Esophagus (tissue), 2 donors: Measurements from ENCODE around the gene ADAR. TPM values are rescaled to one million over a fixed set of nuclear protein-coding genes. Genes with fewer than 3 reads are reported as not detected.
A peak's percentile ranks its signal among the peaks of the same experiment; 100 is the strongest.

Experiments
- H3K27ac ChIP-seq, 2 donors: one replicate each; pipeline ENCODE4 v1.5.1; 2013; ENCODE audit warnings: low read depth in 2 of 2, mild to moderate bottlenecking in 2 of 2, inconsistent platforms in 1 of 2, low read length in 1 of 2, moderate library complexity in 1 of 2
- H3K27me3 ChIP-seq, 2 donors: one replicate each; pipeline ENCODE4 v1.6.1; 2013; ENCODE audit warnings: low read length in 2 of 2, control low read depth in 1 of 2, mild to moderate bottlenecking in 1 of 2; ENCODE audit not compliant: insufficient read depth in 2 of 2, control insufficient read depth in 1 of 2
- H3K36me3 ChIP-seq, 2 donors: one replicate each; pipeline ENCODE4 v1.6.1; 2013; ENCODE audit warnings: low read length in 1 of 2; ENCODE audit not compliant: control insufficient read depth in 2 of 2, insufficient read depth in 2 of 2
- H3K4me1 ChIP-seq, 2 donors: one replicate each; pipeline ENCODE4 v1.6.1; 2013; ENCODE audit warnings: low read length in 1 of 2; ENCODE audit not compliant: control insufficient read depth in 2 of 2, insufficient read depth in 2 of 2
- H3K4me3 ChIP-seq, 2 donors: one replicate each; pipeline ENCODE4 v1.5.1; 2013; ENCODE audit warnings: low read length in 2 of 2, mild to moderate bottlenecking in 2 of 2, low read depth in 1 of 2, moderate library complexity in 1 of 2
- H3K9me3 ChIP-seq, 2 donors: one replicate each; pipeline ENCODE4 v1.6.1; 2013; ENCODE audit warnings: mild to moderate bottlenecking in 2 of 2, low read depth in 1 of 2, low read length in 1 of 2, moderate library complexity in 1 of 2; ENCODE audit not compliant: control insufficient read depth in 2 of 2, insufficient read depth in 1 of 2
- WGBS, 2 donors: extraction: QIAGEN DNeasy Blood & Tissue Kit; methylation state at CpG; one replicate each; pipeline ENCODE4 v1.1.7; 2013; 5-methylcytosine and 5-hydroxymethylcytosine counted together
- polyA plus RNA-seq, 2 donors: library from polyadenylated mRNA; stranded (reverse); fragments of 200-250 nt; gene quantifications; one replicate each; pipeline ENCODE4 v1.2.3, GENCODE V29; 2013
- donor health status: healthy with polysubstance abuse.
- donor health status: Bipolar disorder and iron deficiency.

Gene ADAR
- polyA plus RNA-seq, 2 donors = 13.8 to 19.9 TPM

DNA sequence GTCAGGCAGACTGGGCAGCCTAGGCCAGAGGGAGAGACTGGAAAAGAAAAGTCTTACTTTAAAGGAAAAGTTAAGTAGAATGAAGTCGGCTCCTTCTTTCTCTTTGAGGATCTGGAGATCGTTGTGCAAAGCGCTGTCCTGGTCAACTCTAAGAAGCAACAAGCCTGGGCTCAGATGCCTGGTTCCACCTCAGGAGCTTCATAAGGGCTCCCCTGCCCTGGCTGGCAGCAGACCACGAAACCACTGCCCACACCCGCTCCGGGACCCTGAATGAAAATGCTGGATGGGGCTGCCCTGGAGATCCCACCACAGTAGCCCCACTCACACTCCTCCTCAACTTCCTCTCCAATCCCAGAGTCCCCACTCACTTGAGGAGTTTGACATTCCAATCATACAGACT, 56.0 kb downstream of the ADAR start:
- Histone ChIP-seq H3K4me3 (no peak overlapping the region), H3K4me1 (peaks cover 6 to 12% of the 10 kb centered on the region in 2 donors), H3K27me3 (no peaks in the 10 kb centered on the region), H3K9me3 (no peaks in the 10 kb centered on the region), H3K27ac (peak overlapping the region; percentile 53 to 79), H3K36me3 (peaks cover 42 to 53% of the 10 kb centered on the region in 2 donors)
- 86 to 92% methylated on average over 6 of the region's 6 CpGs for WGBS, 2 donors

DNA sequence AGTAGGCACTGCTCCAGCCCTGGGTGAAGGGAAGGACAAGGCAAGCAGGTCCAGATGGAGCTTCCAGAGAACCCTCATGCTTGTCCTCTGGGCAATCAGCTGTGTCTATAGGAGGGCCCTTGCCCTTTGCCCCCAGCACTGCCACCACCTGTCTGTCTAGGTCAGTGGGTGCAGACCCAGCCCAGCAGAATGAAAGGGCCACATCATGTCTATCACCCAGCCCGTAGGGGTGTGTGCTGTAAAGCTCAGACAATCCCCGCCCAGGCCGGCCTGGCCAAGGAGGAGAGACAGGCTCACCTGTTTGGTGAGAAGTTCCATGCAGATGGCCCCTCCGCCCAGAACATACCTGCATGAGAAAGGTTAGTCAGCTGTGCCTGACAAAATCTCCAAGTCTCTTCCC, 56.5 kb downstream of the ADAR start:
- H3K4me1 ChIP-seq = peaks cover 6 to 11% of the 10 kb centered on the region in 2 donors
- H3K36me3 ChIP-seq = peaks cover 42 to 53% of the 10 kb centered on the region in 2 donors
- no peaks in the 10 kb centered on the region for H3K9me3 ChIP-seq
- no peak overlapping the region for H3K4me3 ChIP-seq
- no peaks in the 10 kb centered on the region for H3K27me3 ChIP-seq
- H3K27ac ChIP-seq = peak overlapping the region; percentile 20 to 79
- WGBS, 2 donors = 61 to 76% methylated on average over 4 of the region's 4 CpGs

DNA sequence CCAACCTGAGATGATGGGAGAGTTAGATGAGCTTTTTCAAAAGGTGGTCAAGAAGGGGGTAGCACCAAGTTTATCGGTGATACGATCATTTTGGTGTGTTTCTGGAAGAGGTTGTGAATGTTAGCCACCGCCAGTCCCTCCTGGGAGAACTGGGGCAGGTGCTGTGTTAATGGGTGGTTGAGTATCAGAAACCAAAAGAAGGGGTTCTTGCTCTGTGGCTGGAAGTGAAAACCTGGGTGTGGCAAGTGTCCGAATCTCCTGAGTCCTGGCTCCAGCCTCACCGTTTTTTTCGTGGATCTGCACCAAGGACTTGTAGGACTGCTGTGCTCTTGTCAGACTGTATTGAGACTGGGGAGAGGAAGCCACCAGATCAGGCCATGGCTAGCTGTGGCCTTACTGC, 57.3 kb downstream of the ADAR start:
- Histone ChIP-seq H3K4me3 (no peak overlapping the region), H3K36me3 (peaks cover 40 to 52% of the 10 kb centered on the region in 2 donors), H3K9me3 (no peaks in the 10 kb centered on the region), H3K27ac (no peak overlapping the region), H3K27me3 (no peaks in the 10 kb centered on the region), H3K4me1 (peaks cover 2 to 9% of the 10 kb centered on the region in 2 donors)
- WGBS, 2 donors = 66 to 76% methylated on average over 6 of the region's 6 CpGs

DNA sequence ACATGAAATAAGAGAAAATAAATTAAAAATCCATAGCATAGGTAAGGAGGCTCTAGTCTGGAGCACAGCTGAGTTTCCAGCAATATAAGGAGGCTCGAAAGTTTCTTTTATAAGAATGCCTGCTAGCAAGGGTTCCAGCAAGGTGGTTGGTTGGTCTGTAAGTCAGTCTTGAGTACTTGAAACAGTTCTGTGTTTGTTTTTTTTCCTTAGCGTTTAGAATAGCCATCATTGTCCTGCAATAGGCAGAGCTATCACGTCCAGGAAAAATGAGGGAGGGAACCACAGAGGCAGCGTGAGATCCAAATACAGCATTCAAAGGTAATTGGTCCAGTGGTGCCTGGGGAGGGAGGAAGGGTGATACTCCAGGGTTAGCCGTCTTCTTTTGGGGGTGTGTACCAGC, 57.9 kb downstream of the ADAR start:
- Histone ChIP-seq H3K36me3 (peaks cover 34 to 46% of the 10 kb centered on the region in 2 donors), H3K9me3 (no peaks in the 10 kb centered on the region), H3K4me3 (no peak overlapping the region), H3K27ac (no peak overlapping the region), H3K4me1 (peaks cover 2 to 9% of the 10 kb centered on the region in 2 donors), H3K27me3 (no peaks in the 10 kb centered on the region)
- 59 to 65% methylated on average over 5 of the region's 5 CpGs for WGBS, 2 donors

DNA sequence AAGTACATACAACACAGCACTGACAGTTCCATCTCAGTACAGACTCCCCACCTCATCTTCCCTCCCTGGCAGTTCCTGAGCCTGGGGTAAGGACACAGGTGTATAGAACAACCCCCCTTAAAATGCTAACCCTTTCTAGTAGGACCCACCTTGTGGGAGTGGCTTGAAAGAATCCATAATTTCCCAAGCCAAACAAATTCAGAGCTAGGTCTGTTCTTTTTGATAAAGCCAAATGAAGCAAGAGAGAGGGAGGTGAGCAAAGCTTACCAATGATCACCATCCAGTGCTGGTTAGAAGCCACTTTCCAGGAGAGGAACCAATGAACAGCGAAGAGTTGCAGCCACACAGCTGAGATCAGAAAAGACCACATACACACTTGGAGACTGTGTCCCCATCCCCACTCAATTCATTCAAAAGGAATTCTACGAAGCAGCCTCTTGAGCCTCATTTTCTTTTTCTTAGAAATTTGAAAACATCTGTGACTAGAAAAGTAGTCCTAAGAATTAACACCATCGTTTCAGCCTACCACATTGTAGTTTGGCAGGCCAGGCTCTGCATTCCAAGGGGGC, 58.7 kb downstream of the ADAR start:
- no peak overlapping the region for H3K4me3 ChIP-seq
- H3K27me3 ChIP-seq = no peaks in the 10 kb centered on the region
- peak overlapping the region in 1 of 2 donors; percentile 9 for H3K27ac ChIP-seq
- WGBS, 2 donors = 74 to 78% methylated on average over 3 of the region's 3 CpGs
- H3K9me3 ChIP-seq = no peaks in the 10 kb centered on the region
- peaks cover 34 to 42% of the 10 kb centered on the region in 2 donors for H3K36me3 ChIP-seq
- H3K4me1 ChIP-seq = peaks cover 2 to 9% of the 10 kb centered on the region in 2 donors

DNA sequence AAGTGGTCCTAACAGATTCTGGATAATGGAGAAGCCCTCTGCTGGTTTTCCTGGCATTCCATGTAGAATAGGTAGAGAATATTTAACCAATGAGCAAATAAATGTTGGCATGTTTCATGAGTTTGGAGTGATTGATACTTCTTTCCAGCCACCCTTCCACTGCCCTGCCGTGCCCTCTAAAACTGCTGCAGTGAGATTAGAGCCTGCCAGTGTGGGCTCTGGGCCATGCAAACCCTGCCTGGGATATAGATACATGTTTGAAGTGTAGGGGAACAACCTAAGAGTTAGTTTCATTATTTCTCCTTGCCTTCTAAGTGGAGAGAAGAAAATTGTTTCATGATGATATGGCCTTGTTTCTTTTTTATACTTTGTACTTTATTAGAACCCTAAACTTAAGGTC, 60.0 kb downstream of the ADAR start:
- peaks cover 33 to 34% of the 10 kb centered on the region in 2 donors for H3K36me3 ChIP-seq
- no peaks in the 10 kb centered on the region for H3K27me3 ChIP-seq
- H3K4me1 ChIP-seq = peaks cover 2 to 13% of the 10 kb centered on the region in 2 donors
- no peaks in the 10 kb centered on the region for H3K9me3 ChIP-seq
- no peak overlapping the region for H3K4me3 ChIP-seq
- 25% methylated on average over 1 of the region's 1 CpG for WGBS, 2 donors
- peak overlapping the region in 1 of 2 donors; percentile 52 for H3K27ac ChIP-seq

DNA sequence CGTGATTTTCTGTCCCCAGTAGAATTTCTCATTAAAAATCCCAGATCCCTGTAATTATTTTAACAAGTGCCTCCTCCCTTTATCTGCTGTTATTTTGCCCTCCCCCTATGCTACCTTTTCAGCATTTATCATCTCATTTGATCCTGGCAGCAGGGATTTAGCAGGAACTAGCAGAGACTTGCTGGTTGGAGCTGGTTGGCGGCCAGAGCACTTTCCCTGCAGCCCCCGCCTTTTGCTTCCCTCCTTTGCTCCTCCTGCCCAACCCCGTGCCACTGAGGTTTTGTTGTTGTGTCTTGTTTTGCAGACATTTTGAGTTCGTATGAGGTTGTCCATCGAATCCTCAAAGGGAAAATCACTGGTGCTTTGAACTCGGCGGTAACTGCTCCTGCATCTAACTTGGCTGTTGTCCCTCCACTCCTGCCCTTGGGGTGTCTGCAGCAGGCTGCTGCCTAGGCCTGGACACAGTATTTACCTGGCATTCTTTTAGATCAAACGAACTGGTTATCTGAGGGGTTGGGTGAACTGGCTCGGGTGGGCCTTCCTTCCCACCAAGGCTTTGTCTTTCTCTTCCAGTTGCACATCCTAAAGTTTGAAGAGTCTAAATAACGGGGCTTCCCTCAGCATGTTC, 60.8 kb downstream of the ADAR start:
- Histone ChIP-seq H3K4me3 (no peak overlapping the region), H3K27ac (peak overlapping the region; percentile 52 to 56), H3K27me3 (no peaks in the 10 kb centered on the region), H3K4me1 (peaks cover 2 to 13% of the 10 kb centered on the region in 2 donors), H3K36me3 (peaks cover 25 to 30% of the 10 kb centered on the region in 2 donors), H3K9me3 (no peaks in the 10 kb centered on the region)
- 44 to 48% methylated on average over 11 of the region's 11 CpGs for WGBS, 2 donors

DNA sequence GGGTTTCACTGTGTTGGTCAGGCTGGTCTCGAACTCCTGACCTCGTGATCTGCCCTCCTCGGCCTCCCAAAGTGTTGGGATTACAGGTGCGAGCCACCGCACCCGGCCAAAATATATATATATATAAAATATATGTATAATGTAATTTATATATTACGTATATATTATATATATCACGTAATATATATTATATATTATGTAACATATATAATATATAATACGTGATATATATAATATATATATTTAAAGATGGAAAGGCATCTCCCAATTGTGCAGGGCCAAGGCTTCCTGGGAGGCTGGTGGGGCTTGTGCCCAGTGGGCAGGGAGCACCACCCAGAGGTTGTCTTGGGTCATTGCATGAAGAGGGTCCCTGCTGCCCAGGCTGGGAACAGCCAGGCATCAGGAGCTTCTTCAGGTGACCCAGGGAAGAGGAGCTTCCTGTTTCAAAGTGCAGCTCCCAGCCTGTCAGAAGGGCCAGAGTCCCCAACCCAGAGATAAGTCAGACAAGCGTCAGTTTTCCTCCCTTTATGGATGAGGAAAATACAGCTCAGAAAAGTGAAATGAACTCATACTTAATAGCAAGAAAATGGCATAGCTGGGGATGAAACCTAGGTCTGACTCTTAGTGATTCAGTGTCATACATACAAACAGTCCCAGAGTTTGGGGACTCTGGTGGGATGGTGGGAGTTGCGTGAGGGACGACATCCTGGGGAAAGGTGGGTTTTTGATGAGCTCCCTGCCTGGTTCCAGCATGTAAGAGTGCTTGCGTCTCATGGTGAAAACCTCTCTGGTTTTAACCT, 61.5 kb downstream of the ADAR start:
- WGBS, 2 donors = 74% methylated on average over 13 of the region's 13 CpGs
- Histone ChIP-seq H3K36me3 (peaks cover 18 to 22% of the 10 kb centered on the region in 2 donors), H3K4me3 (no peak overlapping the region), H3K9me3 (no peaks in the 10 kb centered on the region), H3K27me3 (no peaks in the 10 kb centered on the region), H3K27ac (peak overlapping the region in 1 of 2 donors; percentile 63), H3K4me1 (peaks cover 0 to 11% of the 10 kb centered on the region in 2 donors)

DNA sequence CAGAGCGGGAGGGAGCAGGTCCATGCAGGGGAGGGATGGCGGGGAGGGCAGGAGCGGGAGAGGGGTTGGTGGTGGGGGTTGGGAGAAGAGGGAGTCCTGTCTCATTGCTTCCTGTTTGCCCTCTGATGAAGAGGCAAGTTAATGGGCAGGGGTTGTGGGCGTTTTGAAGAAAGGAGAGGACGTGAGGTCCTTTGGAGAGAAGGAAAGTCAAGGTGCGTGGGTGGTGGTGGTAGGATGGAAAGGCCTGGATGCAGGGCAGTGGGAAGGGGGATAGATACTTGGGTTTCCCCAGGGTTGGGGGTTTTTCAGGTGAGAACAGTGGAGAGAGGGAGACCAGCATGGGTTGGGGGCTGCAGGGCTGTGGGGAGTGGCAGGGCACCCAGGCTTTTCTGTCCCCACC, 66.8 kb downstream of the ADAR start:
- 62 to 67% methylated on average over 6 of the region's 6 CpGs for WGBS, 2 donors
- H3K4me1 ChIP-seq = peaks cover 0 to 3% of the 10 kb centered on the region in 2 donors
- peaks cover 0 to 3% of the 10 kb centered on the region in 2 donors for H3K27me3 ChIP-seq

More for the DNA sequence above, 66.8 kb downstream of the ADAR start:
- no peak overlapping the region for H3K27ac ChIP-seq
- H3K36me3 ChIP-seq = no peaks in the 10 kb centered on the region
- no peak overlapping the region for H3K4me3 ChIP-seq
- no peaks in the 10 kb centered on the region for H3K9me3 ChIP-seq
